Measurements from ENCODE around the gene HTRA3.

The HTRA3 gene

GRCh38 chr4:8280158-8280875, 10.8 kb downstream of the HTRA3 start:
- no peak for DNase-seq (ENCODE audit: low read depth, low spot score)

- no peak for DNase-seq (ENCODE audit: low read depth, low spot score)
These were observed 11.4 kb downstream of the HTRA3 start for GRCh38 chr4:8280876-8281440.

- DNase-seq (ENCODE audit: low read depth, low spot score) = no peak
These were observed 12.1 kb downstream of the HTRA3 start for GRCh38 chr4:8281519-8282133.

GRCh38 chr4:8282134-8282641, 12.6 kb downstream of the HTRA3 start:
- DNase-seq (ENCODE audit: low read depth, low spot score) = no peak

GRCh38 chr4:8282742-8283141, 13.2 kb downstream of the HTRA3 start:
- no peak for DNase-seq (ENCODE audit: low read depth, low spot score)

GRCh38 chr4:8283161-8283560, 13.6 kb downstream of the HTRA3 start:
- DNase-seq (ENCODE audit: low read depth, low spot score) = no peak

- DNase-seq (ENCODE audit: low read depth, low spot score) = no peak
These were observed 14.1 kb downstream of the HTRA3 start for GRCh38 chr4:8283631-8284121.

- no peak for DNase-seq (ENCODE audit: low read depth, low spot score)
These were observed 14.8 kb downstream of the HTRA3 start for GRCh38 chr4:8284391-8284790.

- DNase-seq (ENCODE audit: low read depth, low spot score) = no peak
These were observed 15.8 kb downstream of the HTRA3 start for GRCh38 chr4:8285143-8285975.

- DNase-seq (ENCODE audit: low read depth, low spot score) = no peak
These were observed 16.6 kb downstream of the HTRA3 start for GRCh38 chr4:8285976-8286718.

GRCh38 chr4:8286719-8287342, 17.3 kb downstream of the HTRA3 start:
- no peak for DNase-seq (ENCODE audit: low read depth, low spot score)

GRCh38 chr4:8287343-8288280, 18.1 kb downstream of the HTRA3 start:
- no peak for DNase-seq (ENCODE audit: low read depth, low spot score)

GRCh38 chr4:8289151-8289750, 19.7 kb downstream of the HTRA3 start:
- no peak for DNase-seq (ENCODE audit: low read depth, low spot score)

GRCh38 chr4:8289956-8290700, 20.6 kb downstream of the HTRA3 start:
- no peak for DNase-seq (ENCODE audit: low read depth, low spot score)

GRCh38 chr4:8290701-8290970, 21.1 kb downstream of the HTRA3 start:
- no peak for DNase-seq (ENCODE audit: low read depth, low spot score)

GRCh38 chr4:8291036-8291682, 21.6 kb downstream of the HTRA3 start:
- no peak for DNase-seq (ENCODE audit: low read depth, low spot score)

- no peak for DNase-seq (ENCODE audit: low read depth, low spot score)
These were observed 22.3 kb downstream of the HTRA3 start for GRCh38 chr4:8291701-8292477.

All from smooth muscle cell of the brain vasculature (primary cell).